ENCODE measurements around the gene CACNA1D.

CACNA1D gene

DNA sequence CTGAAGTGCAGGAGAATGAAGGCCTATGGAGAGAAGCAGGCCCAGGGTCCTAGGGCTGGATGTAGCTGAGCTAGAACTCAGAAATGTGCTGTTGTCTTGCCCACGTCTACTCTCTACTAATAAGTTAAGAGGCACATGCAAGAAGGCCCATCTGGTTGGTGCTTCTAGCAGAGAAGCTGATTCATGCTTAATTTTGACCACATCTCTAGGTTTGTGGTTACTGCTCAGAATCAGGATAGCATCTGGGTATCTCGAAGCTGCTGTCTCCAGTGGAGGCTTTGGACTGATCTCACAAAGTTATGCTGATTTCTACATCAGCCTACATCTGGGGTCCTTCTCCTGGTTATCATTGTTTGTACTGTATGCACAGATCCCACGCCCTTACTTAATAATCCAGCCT is 87.3 kb downstream of the CACNA1D start:
- no peak for DNase-seq

DNA sequence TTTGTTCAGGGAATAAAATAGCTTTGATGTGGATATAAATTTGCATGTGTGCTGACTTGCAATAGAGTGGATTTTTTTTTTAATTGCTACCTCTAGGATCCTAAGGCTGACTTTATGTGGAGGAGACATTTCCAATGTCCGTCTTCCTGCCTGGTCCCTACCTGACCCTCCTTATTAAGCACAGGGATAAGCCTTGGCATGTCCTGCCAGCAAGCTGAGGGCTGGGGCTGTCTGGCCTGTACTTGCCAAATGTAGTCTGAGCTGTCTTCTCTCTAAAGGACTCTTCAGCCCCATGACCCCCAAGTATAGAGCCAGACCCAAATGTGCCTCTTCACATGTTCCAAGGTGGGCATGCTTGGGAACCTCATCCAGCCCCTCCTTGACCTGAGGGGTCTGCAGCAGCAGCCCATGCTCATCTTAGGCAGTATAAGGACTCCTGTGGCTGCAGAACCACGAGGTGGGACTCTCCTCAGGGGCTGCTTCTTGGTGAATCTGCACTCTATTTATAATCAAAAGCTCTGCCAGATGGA is 88.8 kb downstream of the CACNA1D start:
- no peak for DNase-seq

DNA sequence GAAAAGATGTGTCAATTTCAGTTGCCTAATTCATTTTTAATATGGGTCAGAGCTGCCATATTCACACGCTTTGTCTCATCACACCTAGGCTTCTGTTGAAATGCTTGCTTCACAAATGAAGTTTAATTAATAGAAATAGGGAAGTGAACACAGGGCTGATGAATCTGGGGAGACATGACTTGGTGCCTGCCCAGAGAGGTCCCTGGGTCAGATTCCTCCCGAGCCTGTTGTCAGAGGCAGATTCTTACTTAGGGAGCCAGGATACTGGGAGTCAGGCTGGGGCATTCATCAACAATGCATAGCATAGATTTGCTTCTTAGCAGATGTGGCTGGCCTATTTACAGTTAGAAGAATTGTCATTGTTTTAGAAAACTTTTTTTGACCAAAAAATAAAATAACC is 90.6 kb downstream of the CACNA1D start:
- no peak for DNase-seq

DNA sequence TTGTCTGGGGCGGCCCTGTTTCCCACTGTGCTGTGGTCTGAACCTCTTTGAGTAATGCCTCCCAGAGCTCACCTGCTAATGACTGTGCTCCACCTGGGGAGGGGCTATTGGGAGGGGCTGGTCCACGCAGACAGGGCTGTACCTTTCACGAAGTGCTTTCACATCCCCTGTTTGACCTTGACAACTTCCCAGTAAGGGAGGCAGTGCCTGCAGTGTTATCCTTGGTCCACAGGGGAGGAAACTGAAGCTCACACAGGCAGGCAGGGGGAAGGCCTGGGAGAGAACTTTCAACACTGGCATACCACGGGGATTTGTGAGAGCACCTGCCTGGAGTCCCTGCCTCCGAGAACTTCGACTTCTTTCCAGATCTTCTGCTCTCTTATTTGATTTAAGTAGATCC is 91.2 kb downstream of the CACNA1D start:
- no peak for DNase-seq

DNA sequence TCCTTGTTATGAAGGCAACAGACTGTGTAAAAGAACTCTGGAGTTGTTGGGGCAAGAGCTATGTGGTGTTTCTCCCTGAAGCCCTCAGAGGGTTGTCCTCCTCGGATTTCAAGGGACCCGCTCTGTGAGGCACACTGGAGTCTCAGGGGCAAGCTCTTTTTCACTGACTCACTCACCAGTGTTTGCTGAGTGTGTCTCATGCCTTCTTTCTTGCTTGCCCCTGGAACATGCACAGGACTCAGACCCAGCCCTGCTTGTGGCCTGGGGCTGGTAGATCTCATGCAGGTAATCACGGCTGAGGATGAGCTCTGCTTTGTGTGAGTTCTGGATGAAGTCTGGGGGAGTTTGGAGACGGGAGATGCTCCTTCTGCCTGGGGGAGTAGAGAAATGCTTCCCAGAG is 93.7 kb downstream of the CACNA1D start:
- no peak for DNase-seq

DNA sequence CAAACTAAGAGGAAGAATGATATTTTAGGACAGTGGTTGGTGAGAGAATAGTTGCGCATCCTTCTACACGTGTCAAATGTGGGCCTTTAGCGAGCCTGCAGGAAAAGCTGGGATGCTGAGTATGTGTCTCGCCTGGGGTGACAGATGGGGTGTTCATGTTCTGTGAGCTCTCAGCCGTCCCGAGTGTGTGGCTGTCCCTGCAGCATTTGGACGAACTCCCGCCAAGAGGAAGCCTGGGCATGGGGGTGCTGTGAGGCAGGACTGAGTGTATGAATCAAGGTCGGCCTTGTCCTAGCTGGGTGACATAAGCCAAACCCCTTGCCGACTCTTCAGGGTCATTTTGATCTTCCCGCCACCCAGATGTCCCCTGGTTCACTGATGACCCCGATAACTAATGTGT is 94.8 kb downstream of the CACNA1D start:
- DNase-seq = no peak

DNA sequence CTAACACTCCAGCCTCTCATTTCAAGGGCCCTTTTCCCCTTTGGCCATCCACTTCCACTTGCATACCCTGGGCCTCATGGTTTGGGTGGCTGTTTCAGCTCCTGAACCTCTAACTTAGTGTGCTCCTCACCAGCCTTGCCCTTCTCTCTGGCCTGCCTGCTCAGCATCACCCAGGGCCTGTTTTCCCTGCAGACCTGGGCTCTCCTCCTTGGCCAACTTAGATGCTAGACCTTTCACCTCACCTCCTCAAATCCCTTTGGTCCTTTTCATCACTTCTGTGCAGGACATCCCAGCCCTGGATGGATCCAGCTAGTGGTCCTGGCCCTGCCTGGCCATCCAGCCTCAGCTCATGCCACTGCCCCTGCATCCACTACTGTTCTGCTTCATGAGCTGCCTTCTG is 95.4 kb downstream of the CACNA1D start:
- no peak for DNase-seq

DNA sequence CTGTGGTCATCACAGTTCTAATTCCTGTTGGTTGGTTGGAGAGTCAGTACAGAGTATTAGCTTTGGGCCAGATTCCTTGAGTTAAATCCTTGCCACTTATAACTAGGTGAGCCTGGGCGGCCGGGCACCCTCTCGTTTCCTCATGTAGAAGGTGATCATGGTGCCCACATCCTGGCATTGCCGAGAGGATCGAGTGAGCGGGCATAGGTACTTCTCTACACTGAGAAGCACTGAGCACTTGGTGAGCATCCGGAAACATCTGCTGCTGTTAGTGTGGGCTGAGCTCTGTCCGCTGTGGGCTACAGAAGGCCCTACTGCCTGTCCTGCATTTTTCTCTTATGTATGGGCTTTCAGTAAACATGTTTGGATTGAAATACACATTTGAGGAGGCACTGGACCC is 96.2 kb downstream of the CACNA1D start:
- no peak for DNase-seq

DNA sequence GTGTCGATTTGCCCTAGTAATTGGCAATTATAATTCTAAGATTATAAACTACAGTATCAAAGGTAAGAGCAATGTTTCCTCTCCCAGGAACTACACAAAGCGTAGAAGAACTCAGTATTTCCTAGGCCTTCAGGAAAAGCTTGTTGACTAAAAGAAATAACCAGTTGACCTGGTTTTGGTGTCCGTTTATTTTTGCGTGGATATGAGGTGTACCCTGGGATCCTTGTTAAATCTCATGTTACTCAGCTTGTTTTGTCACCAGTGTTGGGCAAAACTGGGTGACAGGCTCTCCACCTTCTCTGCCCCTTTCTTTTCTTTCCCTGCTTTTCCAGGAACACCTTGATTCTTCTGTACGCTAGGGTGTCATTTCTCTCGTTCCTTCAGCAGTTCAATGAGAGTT is 97.2 kb downstream of the CACNA1D start:
- no peak for DNase-seq

DNA sequence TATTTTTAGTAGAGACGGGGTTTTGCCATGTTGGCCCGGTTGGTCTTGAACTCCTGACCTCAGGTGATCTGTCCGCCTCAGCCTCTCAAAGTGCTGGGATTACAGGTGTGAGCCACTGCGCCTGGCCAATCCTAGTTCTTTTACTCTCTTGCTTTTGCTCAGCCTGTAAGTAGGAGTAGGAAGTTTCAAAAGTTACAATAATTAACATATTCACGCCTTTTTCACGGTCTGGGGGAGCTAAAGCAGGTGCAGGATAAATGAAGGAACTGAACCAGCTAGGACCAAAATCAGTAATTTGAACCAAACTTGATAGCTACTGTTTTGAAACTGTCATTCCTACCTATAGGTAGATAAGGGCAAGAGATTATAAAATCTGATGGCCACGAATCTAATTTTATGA is 98.5 kb downstream of the CACNA1D start:
- DNase-seq = no peak

DNA sequence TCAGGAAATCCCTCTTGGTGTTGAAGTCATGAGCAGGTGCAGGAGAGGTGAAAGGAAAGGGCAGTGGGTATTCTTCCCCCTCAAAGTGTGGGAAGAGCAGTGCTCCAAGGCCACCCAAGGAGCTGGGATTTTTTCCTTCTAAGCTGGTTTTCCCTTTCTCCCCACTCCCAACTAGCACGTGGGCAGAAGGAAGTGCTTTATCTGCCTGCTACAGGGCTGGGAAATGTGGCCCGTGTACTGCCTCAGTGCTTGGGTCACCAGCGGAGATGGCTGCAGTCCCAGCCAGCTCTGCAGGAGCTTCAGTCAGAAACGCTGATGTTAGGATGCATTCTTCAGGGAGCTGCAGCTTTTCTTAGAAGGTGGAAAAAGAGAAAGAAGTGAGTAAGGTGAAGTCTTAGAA is 99.2 kb downstream of the CACNA1D start:
- no peak for DNase-seq

DNA sequence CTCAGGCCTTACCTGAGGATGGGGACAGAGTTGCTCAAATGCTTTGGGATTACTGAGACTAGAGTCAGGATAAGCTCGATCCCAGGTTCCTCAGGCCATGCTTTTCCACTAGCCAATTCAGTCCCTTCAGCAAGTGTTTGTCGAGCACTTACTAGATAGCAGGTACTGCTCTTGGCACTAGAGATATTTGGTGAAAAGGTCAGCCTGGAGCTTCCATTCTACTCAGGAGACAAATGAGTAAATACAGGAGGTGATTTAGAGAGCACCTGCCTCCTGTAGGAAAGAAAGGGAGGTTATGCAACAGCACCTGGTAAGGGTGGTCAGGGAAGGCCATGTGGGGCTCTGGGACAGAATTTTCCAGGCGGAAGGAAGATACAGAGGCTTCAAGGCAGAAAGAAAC is 99.9 kb downstream of the CACNA1D start:
- no peak for DNase-seq

DNA sequence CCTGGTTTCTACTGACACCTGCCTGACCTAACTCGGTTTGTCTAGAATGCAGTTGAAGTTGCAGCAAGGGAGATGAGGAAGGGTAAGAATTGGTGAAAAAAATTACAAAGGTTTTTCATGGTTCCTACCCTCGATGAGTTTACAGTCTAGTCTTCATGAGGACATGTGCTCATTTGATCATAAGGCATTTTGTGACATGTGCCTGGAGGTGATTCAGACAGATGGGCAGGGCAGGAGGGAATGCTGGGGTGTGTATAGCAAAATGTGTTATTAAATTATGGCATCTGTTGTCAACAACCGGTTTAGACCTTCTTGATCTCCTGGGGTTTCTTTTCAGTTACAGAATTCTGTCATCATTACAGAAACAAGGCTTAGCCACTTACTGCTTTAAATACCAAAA is 101.2 kb downstream of the CACNA1D start:
- DNase-seq = no peak

DNA sequence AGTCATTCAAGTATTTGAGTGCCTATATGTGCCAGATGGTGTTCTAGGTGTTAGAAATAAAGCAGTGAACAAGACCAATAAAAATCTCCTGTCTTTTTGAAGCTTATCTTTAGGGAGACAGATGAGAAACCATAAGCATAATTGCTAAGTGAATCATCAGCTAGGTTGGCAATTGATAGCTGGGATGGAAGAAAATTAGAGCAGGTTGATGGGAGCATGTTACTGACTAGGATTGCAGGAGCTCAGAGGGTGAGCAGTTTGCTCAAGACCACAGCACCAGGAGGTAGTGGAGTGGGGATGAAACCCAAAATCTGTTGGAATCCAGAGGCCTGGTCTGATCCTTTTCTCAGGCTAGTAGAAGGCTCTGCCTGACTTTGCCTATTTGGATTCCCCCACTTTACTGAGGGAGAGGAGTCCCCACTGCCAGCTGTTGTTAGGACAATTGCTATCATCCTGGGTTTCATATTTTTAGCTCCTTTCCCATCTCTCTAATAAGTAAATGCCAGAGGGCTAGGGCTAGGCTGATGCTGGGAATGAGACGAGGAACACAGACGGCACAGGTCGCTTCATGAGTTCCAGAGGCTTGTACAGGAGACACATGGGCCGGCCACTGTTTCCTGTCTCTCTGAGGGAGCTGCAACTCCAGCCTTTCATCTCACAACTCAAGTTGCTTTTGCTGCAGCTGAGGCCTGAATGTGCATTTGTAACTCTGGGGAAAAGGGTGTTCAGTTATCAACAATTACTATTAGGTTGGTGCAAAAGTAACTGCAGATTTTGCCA is 102.9 kb downstream of the CACNA1D start:
- no peak for DNase-seq

DNA sequence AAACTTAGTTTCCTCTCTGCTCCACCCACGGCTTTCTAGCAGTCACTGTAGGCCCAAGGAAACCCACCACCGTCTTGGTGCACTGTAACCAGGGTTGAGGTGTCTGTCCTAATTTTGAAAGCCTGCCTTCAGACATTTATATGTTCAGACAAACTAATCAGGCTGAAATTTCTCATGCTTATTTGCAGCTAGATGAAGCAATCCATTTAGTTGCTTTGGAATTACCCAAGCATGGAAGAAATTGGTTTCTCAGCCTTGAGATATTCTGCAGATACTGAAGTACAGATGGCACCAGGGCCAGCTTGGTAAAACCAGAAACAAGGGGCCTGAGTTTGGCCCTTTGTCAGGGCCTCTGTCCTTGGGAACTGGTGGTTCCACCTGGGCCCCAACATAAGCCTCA is 105.4 kb downstream of the CACNA1D start:
- DNase-seq = no peak

DNA sequence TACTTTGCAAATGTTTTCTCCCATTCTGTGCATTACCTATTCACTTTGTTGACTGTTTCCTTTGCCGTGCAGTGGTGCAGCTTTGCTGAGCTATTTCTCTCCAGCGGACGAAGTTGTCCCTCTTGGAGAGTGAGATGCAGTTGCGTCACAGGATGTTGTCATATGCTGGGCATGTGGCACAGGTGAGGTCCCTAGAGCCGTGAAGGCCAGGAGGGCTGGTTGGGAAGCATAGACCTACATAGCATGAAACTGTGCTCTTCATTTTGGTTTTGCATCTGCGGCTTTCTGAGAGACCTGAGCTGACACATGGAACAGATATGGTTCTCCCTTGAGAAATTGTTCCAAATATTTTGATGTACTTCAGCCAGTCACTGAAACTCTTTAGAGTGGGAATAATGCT is 108.5 kb downstream of the CACNA1D start:
- no peak for DNase-seq

DNA sequence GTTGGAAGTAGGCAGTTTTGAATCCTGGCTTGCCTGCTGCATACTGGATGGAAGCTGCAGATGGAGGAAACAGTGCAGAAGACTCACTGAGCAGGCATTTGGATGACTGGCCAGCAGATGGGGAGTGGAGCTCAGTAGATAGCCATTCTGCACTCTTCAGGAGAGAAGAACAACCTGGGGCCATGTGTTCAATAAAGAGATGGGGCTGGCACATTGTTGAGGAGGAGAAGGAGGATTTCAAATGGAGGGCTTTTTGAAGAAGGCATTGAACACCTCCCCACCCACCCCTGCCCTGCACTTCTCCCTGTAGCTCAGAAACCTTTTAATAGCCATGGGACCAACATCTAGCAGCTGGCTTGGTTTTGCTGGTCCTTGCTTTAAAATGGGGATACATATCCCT is 109.8 kb downstream of the CACNA1D start:
- DNase-seq = no peak

DNA sequence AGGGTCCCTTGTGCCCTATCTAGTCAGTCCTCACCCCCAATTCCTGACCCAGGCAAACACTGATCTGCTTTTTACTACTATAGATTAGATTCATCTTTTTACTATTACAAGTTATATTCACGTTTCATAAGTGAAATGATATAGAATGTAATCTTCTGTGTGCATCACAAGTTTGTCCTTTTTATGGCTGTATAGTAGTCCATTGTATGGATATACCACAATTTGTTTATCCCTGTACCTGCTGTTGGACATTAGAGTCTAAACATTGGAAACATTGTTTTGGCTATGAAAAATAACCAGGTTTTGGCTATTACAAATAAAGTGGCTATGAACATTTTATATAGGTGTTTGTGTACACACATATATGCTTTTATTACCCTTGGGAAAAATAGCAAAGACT is 112.4 kb downstream of the CACNA1D start:
- no peak for DNase-seq

DNA sequence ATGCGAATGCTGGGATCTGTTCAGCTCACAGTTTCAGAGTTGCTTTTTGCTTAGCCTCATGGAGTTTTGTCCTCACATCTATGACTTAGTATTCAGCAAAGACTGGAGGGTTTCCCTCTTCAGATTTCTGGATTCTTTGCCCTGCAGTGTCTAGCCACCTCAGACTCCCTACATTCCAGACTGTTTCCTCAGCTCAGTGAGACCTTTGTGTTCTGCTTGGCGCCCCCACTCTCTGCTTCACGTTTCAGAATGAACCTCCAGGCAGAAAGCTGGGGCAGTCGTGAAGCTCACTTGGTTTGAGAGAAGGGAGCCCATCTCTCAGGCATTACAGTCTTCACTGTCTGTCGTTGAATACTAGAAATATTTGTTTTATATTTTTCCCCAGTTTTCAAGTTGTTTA is 118.1 kb downstream of the CACNA1D start:
- DNase-seq = no peak

DNA sequence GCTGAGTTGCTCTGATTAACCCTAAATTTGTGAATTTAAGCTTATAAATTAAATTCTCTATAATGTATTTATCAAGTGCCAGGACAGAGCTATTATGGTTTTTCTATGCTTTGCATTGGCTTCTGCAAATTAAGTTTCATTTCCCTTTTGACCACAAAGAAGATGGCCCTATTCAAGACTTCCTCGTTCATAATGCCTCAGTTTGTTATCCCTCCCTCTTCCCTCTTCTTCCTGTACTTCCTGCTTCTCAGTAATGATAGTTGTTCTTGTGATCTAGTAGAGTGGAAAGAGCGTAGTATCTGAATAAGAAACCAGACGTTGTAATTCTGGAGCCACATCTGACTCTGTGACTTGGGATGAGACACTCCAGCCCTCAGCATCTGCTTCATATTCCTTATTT is 118.7 kb downstream of the CACNA1D start:
- no peak for DNase-seq

DNA sequence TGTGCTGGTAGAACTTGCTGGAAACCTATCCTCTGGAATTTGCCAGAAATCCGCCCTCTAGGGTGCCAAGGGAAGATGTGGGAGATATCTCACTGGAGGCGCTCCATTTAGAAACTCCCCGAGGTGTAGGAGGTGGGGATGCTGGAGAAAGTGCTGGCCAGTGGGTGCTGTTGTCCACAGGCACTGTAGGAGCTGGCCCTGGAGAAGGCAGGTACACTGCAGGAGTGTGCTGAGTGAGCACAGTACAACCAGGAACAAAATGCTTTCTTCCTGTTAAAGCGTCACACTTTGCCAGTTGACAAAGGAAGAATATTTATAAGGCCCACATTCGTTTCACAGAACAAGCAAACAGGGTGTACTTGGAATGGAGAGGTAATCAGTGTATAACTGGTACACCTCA is 119.9 kb downstream of the CACNA1D start:
- no peak for DNase-seq

DNA sequence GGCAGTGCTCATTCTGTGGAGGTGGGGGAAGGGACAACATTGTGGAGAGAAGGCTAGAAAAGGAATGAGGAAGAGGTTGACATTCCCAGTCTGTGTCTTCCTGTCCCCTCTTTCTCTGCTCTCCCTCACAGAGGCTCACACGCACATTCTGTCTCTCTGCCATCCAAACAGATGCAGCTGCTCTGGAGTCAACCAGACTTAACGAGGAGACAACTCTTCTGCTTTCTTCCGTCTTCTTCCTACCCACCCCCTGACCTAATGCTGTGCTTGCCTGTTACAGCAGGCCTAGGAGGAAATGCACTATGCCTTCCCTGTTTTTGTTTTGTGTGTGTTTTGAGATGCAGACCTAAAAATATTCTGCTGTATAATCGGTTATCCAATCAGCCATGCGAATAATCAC is 121.9 kb downstream of the CACNA1D start:
- no peak for DNase-seq

DNA sequence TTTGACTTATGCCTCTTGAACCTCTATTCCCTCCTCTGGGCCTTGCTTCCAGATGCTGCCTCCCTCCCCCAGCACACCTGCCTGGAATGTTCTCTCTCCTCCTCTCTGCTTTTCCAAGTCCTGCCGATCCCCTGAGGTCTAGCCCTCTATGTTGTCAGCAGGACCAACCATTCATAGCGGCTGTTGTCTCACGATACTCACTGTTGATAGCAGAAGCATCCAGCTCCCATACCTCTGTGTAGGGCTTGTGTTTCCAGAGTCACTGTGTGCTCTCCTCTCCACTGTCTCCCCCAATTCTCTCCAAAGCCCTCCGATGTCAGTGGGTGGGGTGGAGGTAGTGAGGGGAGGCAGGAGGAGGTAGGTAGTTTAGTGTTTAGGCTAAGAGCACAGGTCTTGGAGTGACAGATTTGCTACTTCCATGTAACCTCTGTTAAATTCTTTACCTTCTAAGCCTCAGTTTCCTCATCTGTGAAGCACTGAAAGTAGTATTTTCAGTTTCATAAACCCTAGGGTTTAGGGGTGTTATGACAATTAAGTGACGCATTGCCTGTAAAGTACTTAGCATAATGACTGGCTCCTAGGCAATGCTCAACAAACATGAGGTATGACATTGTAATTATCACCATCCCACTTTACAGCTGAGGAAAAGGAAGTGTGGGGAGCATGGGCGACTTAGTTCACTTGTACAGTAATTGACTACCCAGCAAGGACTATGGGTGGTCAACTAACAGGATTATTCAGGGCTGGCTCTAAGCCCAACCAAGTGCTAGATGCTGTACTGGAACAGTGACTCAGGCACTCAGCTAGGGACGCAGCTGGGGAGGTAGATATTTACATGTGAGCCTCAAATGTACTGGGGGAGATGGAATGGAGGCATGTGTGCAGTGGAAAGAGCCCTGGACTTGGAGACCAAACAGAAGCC is 122.8 kb downstream of the CACNA1D start:
- no peak for DNase-seq

DNA sequence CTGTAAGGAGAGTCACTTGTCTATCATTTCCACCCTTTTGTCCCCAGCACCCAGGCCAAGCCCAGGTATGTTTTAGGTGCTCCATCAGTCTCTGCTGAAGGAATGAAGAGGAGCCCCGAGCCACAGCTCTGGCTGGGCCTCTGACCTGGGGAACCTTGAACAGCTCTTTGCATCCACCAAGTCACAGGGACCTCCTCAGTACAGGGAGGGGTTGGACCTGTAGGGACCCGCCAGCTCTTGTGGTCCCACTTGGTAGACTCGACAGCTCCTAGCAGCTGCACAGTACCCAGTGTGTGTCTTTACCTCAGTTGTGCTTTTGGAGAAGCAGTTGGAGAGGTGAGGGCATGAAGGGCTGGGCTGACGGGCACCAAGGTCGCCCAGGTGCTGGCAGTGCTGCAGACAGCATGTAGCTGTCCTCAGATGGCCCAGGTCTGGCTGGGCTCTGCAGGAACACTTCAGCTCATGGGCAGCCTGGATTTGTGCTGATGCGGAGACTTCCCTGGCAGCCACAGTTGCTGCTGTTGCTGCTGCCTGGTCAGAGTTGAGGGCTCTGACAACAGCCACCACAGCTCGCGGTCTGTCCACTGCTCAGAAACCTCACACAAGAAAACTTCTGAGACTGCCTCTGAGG is 123.6 kb downstream of the CACNA1D start:
- DNase-seq = no peak

Data from amniotic stem cell (primary cell).